ENCODE data around the gene TMED6. TPM values are rescaled to one million over a fixed set of nuclear protein-coding genes. Genes with fewer than 3 reads are reported as not detected.

The TMED6 gene
- polyA plus RNA-seq, 3 donors, result 0.29 TPM; not detected in 2

- no peaks in the 10 kb centered on the region for H3K79me2 ChIP-seq (ENCODE audit: insufficient read depth, low read length)
- H2AFZ ChIP-seq (ENCODE audit: insufficient read depth, low read depth, low read length, poor library complexity, severe bottlenecking), result no peak overlapping the region
- H3K27ac ChIP-seq (ENCODE audit: low read depth in 1 of 2, low read length in 2 of 2), result no peak overlapping the region
- 100% methylated on average over 2 of the region's 2 CpGs for WGBS (ENCODE audit: insufficient coverage)
- peak overlapping the region in 1 of 7 donors; percentile 78 for H3K27ac Mint-ChIP-seq
- intact Hi-C loops (cut with micrococcal nuclease), result no loop called here
- H3K27me3 ChIP-seq (ENCODE audit: control insufficient read depth in 2 of 2, insufficient read depth in 2 of 2, low read length in 2 of 2), result no peaks in the 10 kb centered on the region
- no peak overlapping the region for H3K4me3 ChIP-seq (replicated peaks in 1 of 3; ENCODE audit: low read depth in 2 of 3, low read length in 3 of 3)
- peaks cover 78 to 88% of the 10 kb centered on the region in 2 donors for H3K36me3 Mint-ChIP-seq
- TF ChIP-seq, protein P1, sequence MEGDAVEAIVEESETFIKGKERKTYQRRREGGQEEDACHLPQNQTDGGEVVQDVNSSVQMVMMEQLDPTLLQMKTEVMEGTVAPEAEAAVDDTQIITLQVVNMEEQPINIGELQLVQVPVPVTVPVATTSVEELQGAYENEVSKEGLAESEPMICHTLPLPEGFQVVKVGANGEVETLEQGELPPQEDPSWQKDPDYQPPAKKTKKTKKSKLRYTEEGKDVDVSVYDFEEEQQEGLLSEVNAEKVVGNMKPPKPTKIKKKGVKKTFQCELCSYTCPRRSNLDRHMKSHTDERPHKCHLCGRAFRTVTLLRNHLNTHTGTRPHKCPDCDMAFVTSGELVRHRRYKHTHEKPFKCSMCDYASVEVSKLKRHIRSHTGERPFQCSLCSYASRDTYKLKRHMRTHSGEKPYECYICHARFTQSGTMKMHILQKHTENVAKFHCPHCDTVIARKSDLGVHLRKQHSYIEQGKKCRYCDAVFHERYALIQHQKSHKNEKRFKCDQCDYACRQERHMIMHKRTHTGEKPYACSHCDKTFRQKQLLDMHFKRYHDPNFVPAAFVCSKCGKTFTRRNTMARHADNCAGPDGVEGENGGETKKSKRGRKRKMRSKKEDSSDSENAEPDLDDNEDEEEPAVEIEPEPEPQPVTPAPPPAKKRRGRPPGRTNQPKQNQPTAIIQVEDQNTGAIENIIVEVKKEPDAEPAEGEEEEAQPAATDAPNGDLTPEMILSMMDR (IDR thresholded peaks at IDR 0.05), result no peak
- peaks cover 72 to 97% of the 10 kb centered on the region in 2 donors for H3K36me3 ChIP-seq (replicated peaks in 1 of 2; ENCODE audit: control insufficient read depth in 1 of 2, insufficient read depth in 2 of 2, low read length in 2 of 2)
- H3K4me1 ChIP-seq (ENCODE audit: control insufficient read depth in 1 of 2, insufficient read depth in 2 of 2, low read length in 2 of 2), result no peaks in the 10 kb centered on the region
- peaks cover 0 to 2% (median 0%) of the 10 kb centered on the region in 7 donors for H3K9me3 Mint-ChIP-seq
- H3K9me3 ChIP-seq (replicated peaks in 1 of 2; ENCODE audit: control insufficient read depth in 1 of 2, insufficient read depth in 1 of 2, low read length in 2 of 2), result no peaks in the 10 kb centered on the region
- peaks cover 18% of the 10 kb centered on the region for H4K20me1 ChIP-seq (ENCODE audit: insufficient read depth, low read length)
- H3K9ac ChIP-seq (ENCODE audit: insufficient read depth, low read length, poor library complexity, severe bottlenecking), result no peak overlapping the region
- peaks cover 0 to 1% (median 0%) of the 10 kb centered on the region in 3 donors for H3K27me3 Mint-ChIP-seq (ENCODE audit: low read depth in 3 of 3)
- no peak overlapping the region for H3K4me3 Mint-ChIP-seq
- no peaks in the 10 kb centered on the region for H3K4me1 Mint-ChIP-seq
- no peak overlapping the region for H3K4me2 ChIP-seq (replicated peaks; ENCODE audit: extremely low read depth, low read length, poor library complexity, severe bottlenecking)
- no peak for DNase-seq
Observed at GRCh38 chr16:69365901-69366300, 14.3 kb upstream of the TMED6 start.

GRCh38 chr16:69364088-69364487 lies 12.5 kb upstream of the TMED6 start:
- no peak overlapping the region for H3K4me2 ChIP-seq (replicated peaks; ENCODE audit: extremely low read depth, low read length, poor library complexity, severe bottlenecking)
- no peak overlapping the region for H2AFZ ChIP-seq (ENCODE audit: insufficient read depth, low read depth, low read length, poor library complexity, severe bottlenecking)
- peaks cover 74 to 84% of the 10 kb centered on the region in 2 donors for H3K36me3 Mint-ChIP-seq
- H3K9me3 Mint-ChIP-seq, result no peaks in the 10 kb centered on the region
- H3K9me3 ChIP-seq (replicated peaks in 1 of 2; ENCODE audit: control insufficient read depth in 1 of 2, insufficient read depth in 1 of 2, low read length in 2 of 2), result no peaks in the 10 kb centered on the region
- no peaks in the 10 kb centered on the region for H3K79me2 ChIP-seq (ENCODE audit: insufficient read depth, low read length)
- DNase-seq, result no peak
- H3K4me1 ChIP-seq (ENCODE audit: control insufficient read depth in 1 of 2, insufficient read depth in 2 of 2, low read length in 2 of 2), result no peaks in the 10 kb centered on the region
- H4K20me1 ChIP-seq (ENCODE audit: insufficient read depth, low read length), result peaks cover 18% of the 10 kb centered on the region
- no peaks in the 10 kb centered on the region for H3K27me3 Mint-ChIP-seq (ENCODE audit: low read depth in 3 of 3)
- TF ChIP-seq, protein P1 (IDR thresholded peaks at IDR 0.05), result no peak
- H3K27ac ChIP-seq (ENCODE audit: low read depth in 1 of 2, low read length in 2 of 2), result no peak overlapping the region
- H3K4me3 Mint-ChIP-seq, result no peak overlapping the region
- intact Hi-C loops (cut with micrococcal nuclease), result no loop called here
- no peaks in the 10 kb centered on the region for H3K4me1 Mint-ChIP-seq
- H3K4me3 ChIP-seq (replicated peaks in 1 of 3; ENCODE audit: low read depth in 2 of 3, low read length in 3 of 3), result no peak overlapping the region
- no CpG with 5 or more reads among the region's 2 CpGs for WGBS (ENCODE audit: insufficient coverage)
- H3K36me3 ChIP-seq (replicated peaks in 1 of 2; ENCODE audit: control insufficient read depth in 1 of 2, insufficient read depth in 2 of 2, low read length in 2 of 2), result peaks cover 64 to 91% of the 10 kb centered on the region in 2 donors
- H3K27me3 ChIP-seq (ENCODE audit: control insufficient read depth in 2 of 2, insufficient read depth in 2 of 2, low read length in 2 of 2), result no peaks in the 10 kb centered on the region
- H3K9ac ChIP-seq (ENCODE audit: insufficient read depth, low read length, poor library complexity, severe bottlenecking), result no peak overlapping the region
- H3K27ac Mint-ChIP-seq, result peak overlapping the region in 1 of 7 donors; percentile 41
